ENCODE results near the gene AP4E1. TPM values are rescaled to one million over a fixed set of nuclear protein-coding genes. Genes with fewer than 3 reads are reported as not detected.

Gene AP4E1
- total RNA-seq, 1 experiment from 2014 or later = 9.5 TPM

DNA sequence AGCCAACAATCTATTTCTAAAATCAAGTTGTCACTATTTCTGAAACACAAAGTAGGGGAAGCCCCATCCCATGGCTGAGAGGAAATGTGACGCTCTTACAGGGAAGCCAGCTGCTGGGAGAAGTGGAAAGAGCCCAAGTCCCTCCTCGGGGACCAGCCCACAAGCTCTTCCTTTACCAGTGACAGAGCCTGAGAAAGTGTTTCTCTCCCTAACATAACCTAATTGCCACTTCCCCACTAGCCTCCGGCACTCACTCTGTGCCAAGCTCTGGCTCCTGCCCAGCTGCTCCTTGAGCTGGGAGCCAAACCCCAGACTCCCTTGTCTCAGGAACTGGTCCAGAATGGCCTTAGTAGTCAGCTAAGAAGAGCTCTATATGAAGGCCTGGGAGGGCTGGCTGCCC, 143.3 kb downstream of the AP4E1 start:
- no peaks in the 10 kb centered on the region for H3K27me3 Mint-ChIP-seq (ENCODE audit: low read depth)
- H3K9me3 Mint-ChIP-seq = no peaks in the 10 kb centered on the region
- no peak for TF ChIP-seq ATF6 (CRISPR knock-in tag; IDR thresholded peaks at IDR 0.05)
- TF ChIP-seq, protein P1, sequence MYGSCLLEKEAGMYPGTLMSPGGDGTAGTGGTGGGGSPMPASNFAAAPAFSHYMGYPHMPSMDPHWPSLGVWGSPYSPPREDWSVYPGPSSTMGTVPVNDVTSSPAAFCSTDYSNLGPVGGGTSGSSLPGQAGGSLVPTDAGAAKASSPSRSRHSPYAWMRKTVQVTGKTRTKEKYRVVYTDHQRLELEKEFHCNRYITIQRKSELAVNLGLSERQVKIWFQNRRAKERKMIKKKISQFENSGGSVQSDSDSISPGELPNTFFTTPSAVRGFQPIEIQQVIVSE (CRISPR knock-in tag; IDR thresholded peaks at IDR 0.05; ENCODE audit: borderline replicate concordance) = no peak
- TF ChIP-seq GTF2I (CRISPR knock-in tag; conservative IDR thresholded peaks at IDR 0.05) = no peak
- no peak for TF ChIP-seq NR3C1 (CRISPR knock-in tag; conservative IDR thresholded peaks at IDR 0.05; ENCODE audit: low read depth)
- TF ChIP-seq, protein P2, sequence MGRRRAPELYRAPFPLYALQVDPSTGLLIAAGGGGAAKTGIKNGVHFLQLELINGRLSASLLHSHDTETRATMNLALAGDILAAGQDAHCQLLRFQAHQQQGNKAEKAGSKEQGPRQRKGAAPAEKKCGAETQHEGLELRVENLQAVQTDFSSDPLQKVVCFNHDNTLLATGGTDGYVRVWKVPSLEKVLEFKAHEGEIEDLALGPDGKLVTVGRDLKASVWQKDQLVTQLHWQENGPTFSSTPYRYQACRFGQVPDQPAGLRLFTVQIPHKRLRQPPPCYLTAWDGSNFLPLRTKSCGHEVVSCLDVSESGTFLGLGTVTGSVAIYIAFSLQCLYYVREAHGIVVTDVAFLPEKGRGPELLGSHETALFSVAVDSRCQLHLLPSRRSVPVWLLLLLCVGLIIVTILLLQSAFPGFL (CRISPR knock-in tag; IDR thresholded peaks at IDR 0.05; ENCODE audit: borderline replicate concordance) = no peak
- no peak for TF ChIP-seq E2F5 (CRISPR knock-in tag; IDR thresholded peaks at IDR 0.05)
- TF ChIP-seq SMAD3 (CRISPR knock-in tag; IDR thresholded peaks at IDR 0.05; ENCODE audit: borderline replicate concordance) = no peak
- TF ChIP-seq NR2C2 (CRISPR knock-in tag; IDR thresholded peaks at IDR 0.05) = no peak
- TF ChIP-seq ERG (CRISPR knock-in tag; IDR thresholded peaks at IDR 0.05) = no peak
- no peak for TF ChIP-seq CREB1 (CRISPR knock-in tag; IDR thresholded peaks at IDR 0.05)
- TF ChIP-seq, protein P3, sequence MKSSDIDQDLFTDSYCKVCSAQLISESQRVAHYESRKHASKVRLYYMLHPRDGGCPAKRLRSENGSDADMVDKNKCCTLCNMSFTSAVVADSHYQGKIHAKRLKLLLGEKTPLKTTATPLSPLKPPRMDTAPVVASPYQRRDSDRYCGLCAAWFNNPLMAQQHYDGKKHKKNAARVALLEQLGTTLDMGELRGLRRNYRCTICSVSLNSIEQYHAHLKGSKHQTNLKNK (CRISPR knock-in tag; IDR thresholded peaks at IDR 0.05) = no peak
- TF ChIP-seq CTCF (IDR thresholded peaks at IDR 0.05) = no peak
- TF ChIP-seq E2F1 (CRISPR knock-in tag; IDR thresholded peaks at IDR 0.05) = no peak
- H3K36me3 Mint-ChIP-seq = no peaks in the 10 kb centered on the region
- CTCF ChIA-PET = no interaction called here
- no peak for DNase-seq (ENCODE audit: low spot score)
- ATAC-seq = no peak
- peaks cover 39% of the 10 kb centered on the region for H3K4me1 Mint-ChIP-seq
- no peak overlapping the region for H3K4me3 Mint-ChIP-seq
- no peak overlapping the region for H3K27ac Mint-ChIP-seq
- POLR2A ChIA-PET = no interaction called here

DNA sequence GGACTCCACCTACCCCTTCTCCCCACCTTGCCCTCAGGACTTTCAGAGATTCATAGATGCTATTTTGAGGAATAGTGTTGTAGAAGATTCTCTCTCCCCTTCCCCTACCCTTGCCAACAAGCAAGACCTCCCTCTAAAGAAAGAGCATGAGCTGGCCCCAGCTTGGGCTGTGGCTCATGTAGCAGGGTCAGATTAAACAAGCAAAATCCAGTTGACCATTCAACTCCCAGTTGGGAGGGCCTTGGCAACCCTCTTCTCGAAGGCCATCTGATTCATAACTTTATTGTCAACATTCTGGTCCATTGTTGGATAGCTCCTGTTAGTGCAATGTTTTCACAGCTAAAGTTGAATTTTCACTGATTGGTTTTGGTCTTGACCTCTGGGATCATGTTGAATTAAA, 145.1 kb downstream of the AP4E1 start:
- ChIA-PET CTCF (no interaction called here), POLR2A (no interaction called here)
- Mint-ChIP-seq H3K36me3 (no peaks in the 10 kb centered on the region), H3K9me3 (no peaks in the 10 kb centered on the region), H3K27ac (no peak overlapping the region), H3K4me1 (peaks cover 21% of the 10 kb centered on the region), H3K27me3 (ENCODE audit: low read depth) (no peaks in the 10 kb centered on the region), H3K4me3 (no peak overlapping the region)
- DNase-seq (ENCODE audit: low spot score) (no peak), ATAC-seq (no peak)
- TF ChIP-seq TCF7 (CRISPR knock-in tag; IDR thresholded peaks at IDR 0.05; ENCODE audit: low read depth) (no peak), MXD4 (CRISPR knock-in tag; IDR thresholded peaks at IDR 0.05; ENCODE audit: borderline replicate concordance) (no peak), FOXK1 (CRISPR knock-in tag; IDR thresholded peaks at IDR 0.05) (no peak), EMX1 (CRISPR knock-in tag; IDR thresholded peaks at IDR 0.05) (no peak), FOXJ3 (CRISPR knock-in tag; IDR thresholded peaks at IDR 0.05; ENCODE audit: borderline replicate concordance) (no peak), ZBTB21 (CRISPR knock-in tag; IDR thresholded peaks at IDR 0.05; ENCODE audit: borderline replicate concordance) (no peak)
